ENCODE results near the gene MFNG. TPM values are rescaled to one million over a fixed set of nuclear protein-coding genes. Genes with fewer than 3 reads are reported as not detected.
"Not testable (repeated sequence)": the region's sequence is repeated elsewhere in the genome, so short reads cannot be mapped to it uniquely, and the experiment has no call there.

The MFNG gene
- total RNA-seq, 1 experiment from 2014 or later = 0.56 TPM

DNA sequence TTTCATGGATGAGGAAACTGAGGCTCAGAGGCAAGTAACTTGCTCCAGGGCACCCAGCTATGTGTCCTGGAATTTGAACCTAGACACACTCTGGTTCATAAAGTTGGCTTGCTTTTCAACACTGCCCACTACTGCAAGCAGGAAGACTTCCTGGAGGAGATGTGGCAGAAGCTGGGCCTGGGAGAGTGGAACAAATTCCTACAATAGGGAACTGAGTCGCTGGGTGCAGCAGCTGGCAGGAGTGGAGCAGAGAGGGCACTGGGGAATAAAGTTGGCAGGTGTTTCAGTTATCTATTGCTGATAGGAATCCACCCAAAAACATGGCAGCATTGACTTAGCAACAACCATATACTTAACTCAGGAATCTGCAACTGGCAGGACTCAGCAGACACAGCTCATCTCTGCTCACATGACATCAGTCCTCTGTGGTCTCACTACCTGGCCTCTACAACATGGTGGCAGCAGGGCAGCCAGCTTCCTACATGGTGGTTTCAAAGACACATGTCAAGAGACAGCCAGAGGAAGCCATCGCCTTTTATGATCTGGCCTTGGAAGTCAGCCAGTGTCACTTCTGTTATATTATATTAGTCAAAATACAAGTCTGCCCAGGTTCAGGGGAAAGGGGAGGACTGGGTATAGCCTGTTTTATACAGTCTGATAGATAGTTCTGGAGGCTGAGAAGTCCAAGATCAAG, 43.6 kb upstream of the MFNG start:
- TF ChIP-seq, protein P1, sequence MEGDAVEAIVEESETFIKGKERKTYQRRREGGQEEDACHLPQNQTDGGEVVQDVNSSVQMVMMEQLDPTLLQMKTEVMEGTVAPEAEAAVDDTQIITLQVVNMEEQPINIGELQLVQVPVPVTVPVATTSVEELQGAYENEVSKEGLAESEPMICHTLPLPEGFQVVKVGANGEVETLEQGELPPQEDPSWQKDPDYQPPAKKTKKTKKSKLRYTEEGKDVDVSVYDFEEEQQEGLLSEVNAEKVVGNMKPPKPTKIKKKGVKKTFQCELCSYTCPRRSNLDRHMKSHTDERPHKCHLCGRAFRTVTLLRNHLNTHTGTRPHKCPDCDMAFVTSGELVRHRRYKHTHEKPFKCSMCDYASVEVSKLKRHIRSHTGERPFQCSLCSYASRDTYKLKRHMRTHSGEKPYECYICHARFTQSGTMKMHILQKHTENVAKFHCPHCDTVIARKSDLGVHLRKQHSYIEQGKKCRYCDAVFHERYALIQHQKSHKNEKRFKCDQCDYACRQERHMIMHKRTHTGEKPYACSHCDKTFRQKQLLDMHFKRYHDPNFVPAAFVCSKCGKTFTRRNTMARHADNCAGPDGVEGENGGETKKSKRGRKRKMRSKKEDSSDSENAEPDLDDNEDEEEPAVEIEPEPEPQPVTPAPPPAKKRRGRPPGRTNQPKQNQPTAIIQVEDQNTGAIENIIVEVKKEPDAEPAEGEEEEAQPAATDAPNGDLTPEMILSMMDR (IDR thresholded peaks at IDR 0.05; ENCODE audit: unreplicated experiment) = no peak
- CTCF ChIA-PET = interaction anchor here (0.5 to 3.3 kb wide), 3 partner anchors 14 to 62 kb away, joined by 3 to 18 read pairs (median 3); no protein-coding TSS in a partner anchor
- no peak for DNase-seq (ENCODE audit: unreplicated experiment)
- POLR2A ChIA-PET = no interaction called here
- Mint-ChIP-seq H3K4me1 (ENCODE audit: insufficient read depth, unreplicated experiment) (peaks cover 28% of the 10 kb centered on the region), H3K4me3 (ENCODE audit: unreplicated experiment) (no peak overlapping the region), H3K9me3 (ENCODE audit: unreplicated experiment) (no peaks in the 10 kb centered on the region), H3K27me3 (ENCODE audit: insufficient read depth, unreplicated experiment) (no peaks in the 10 kb centered on the region), H3K36me3 (ENCODE audit: insufficient read depth, unreplicated experiment) (no peaks in the 10 kb centered on the region), H3K27ac (ENCODE audit: low read depth, unreplicated experiment) (no peak overlapping the region)
- no TSS peak for BruUV-seq (replicated peaks)
- intact Hi-C loops (cut with micrococcal nuclease) = no loop called here

DNA sequence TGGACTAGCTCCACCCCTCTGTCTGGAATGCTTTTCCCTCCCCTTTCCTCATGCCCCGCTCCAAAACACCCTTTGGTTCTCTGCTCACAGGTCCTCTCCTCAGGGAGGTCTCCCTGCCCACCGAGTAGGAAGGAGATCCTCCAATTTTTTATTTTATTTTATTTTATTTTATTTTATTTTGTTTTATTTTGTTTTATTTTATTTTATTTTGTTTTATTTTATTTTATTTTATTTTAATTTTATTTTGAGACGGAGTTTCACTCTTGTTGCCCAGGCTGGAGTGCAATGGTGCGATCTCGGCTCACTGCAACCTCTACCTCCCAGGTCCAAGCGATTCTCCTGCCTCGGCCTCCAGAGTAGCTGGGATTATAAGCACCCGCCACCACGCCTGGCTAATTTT, 41.8 kb upstream of the MFNG start:
- BruUV-seq (replicated peaks) = not testable (repeated sequence)

DNA sequence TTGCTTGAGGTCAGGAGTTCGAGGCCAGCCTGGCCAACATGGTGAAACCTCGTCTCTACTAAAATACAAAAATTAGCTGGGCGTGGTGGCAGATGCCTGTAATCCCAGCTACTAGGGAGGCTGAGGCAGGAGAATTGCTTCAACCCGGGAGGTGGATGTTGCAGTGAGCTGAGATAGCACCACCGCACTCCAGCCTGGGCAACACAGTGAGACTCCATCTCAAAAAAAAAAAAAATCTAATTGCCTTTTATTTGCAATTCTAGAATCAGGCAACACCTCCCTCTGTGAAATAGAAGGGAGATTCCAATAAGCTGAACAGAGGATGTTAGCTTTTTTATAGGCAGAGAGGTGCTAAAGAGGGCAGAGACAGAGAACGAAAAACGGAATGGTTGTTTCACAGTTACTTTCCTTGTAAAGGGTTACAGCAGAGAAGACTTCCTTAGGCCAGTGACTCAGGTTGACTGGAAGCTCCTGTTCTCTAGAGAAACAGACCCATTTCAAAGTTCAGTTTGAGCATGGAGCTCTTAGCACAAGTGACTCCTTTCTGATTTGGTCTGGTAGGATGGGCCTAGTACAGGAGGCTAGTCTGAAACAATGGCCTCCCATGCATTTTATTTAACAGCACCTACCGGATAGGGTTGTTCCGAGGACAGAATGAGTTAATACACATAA, 41.0 kb upstream of the MFNG start:
- H3K4me1 Mint-ChIP-seq (ENCODE audit: insufficient read depth, unreplicated experiment) = peaks cover 13% of the 10 kb centered on the region
- DNase-seq (ENCODE audit: unreplicated experiment) = peak; percentile 33
- intact Hi-C loops (cut with micrococcal nuclease) = not testable (repeated sequence)

More for the DNA sequence above, 41.8 kb upstream of the MFNG start:
- H3K4me3 Mint-ChIP-seq (ENCODE audit: unreplicated experiment); intact Hi-C loops (cut with micrococcal nuclease); H3K36me3 Mint-ChIP-seq (ENCODE audit: insufficient read depth, unreplicated experiment); H3K27me3 Mint-ChIP-seq (ENCODE audit: insufficient read depth, unreplicated experiment); DNase-seq (ENCODE audit: unreplicated experiment); H3K27ac Mint-ChIP-seq (ENCODE audit: low read depth, unreplicated experiment); H3K9me3 Mint-ChIP-seq (ENCODE audit: unreplicated experiment): not testable (repeated sequence)
- ChIA-PET POLR2A (interaction anchor here (1.0 to 2.0 kb wide), 4 partner anchors 11 to 80 kb away, joined by 3 to 7 read pairs (median 4); no protein-coding TSS in a partner anchor), CTCF (interaction anchor here (0.7 to 3.3 kb wide), 5 partner anchors 12 to 65 kb away, joined by 6 to 18 read pairs (median 7); no protein-coding TSS in a partner anchor)
- peaks cover 13% of the 10 kb centered on the region for H3K4me1 Mint-ChIP-seq (ENCODE audit: insufficient read depth, unreplicated experiment)

DNA sequence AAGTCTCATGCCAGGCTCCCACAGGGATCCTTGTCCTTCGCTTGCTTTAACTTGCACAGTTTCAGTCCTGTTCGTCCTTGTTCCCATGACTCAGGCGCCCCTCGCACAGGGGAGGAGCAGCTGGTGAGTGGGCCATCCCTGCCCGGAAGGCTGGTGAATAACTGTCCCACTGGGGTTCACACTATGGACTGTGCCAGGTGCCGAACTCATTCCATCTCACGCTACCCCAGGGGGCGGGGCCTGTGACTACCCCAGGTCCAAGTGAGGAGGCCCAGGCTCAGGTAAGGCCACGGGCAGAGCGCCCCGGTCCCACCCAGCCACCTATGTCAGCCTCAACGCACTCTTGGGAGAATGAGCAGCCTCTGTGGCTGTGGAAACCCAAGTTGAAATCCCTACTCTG, 40.2 kb upstream of the MFNG start:
- no peaks in the 10 kb centered on the region for H3K9me3 Mint-ChIP-seq (ENCODE audit: unreplicated experiment)
- TF ChIP-seq, protein P1 (IDR thresholded peaks at IDR 0.05; ENCODE audit: unreplicated experiment) = no peak
- H3K27ac Mint-ChIP-seq (ENCODE audit: low read depth, unreplicated experiment) = peak overlapping the region; percentile 57
- no peak overlapping the region for H3K4me3 Mint-ChIP-seq (ENCODE audit: unreplicated experiment)
- no peaks in the 10 kb centered on the region for H3K36me3 Mint-ChIP-seq (ENCODE audit: insufficient read depth, unreplicated experiment)
- DNase-seq (ENCODE audit: unreplicated experiment) = peak; percentile 96
- BruUV-seq (replicated peaks) = no TSS peak
- POLR2A ChIA-PET = interaction anchor here (1.4 to 2.0 kb wide), 3 partner anchors 14 to 65 kb away, joined by 3 to 8 read pairs (median 7); no protein-coding TSS in a partner anchor
- peaks cover 13% of the 10 kb centered on the region for H3K4me1 Mint-ChIP-seq (ENCODE audit: insufficient read depth, unreplicated experiment)
- no peaks in the 10 kb centered on the region for H3K27me3 Mint-ChIP-seq (ENCODE audit: insufficient read depth, unreplicated experiment)
- CTCF ChIA-PET = interaction anchor here (2.8 to 3.3 kb wide), 2 partner anchors 13 to 41 kb away, joined by 6 to 18 read pairs; no protein-coding TSS in a partner anchor
- intact Hi-C loops (cut with micrococcal nuclease) = no loop called here

More for the DNA sequence above, 41.0 kb upstream of the MFNG start:
- H3K9me3 Mint-ChIP-seq (ENCODE audit: unreplicated experiment); H3K27ac Mint-ChIP-seq (ENCODE audit: low read depth, unreplicated experiment); BruUV-seq (replicated peaks); H3K27me3 Mint-ChIP-seq (ENCODE audit: insufficient read depth, unreplicated experiment); H3K36me3 Mint-ChIP-seq (ENCODE audit: insufficient read depth, unreplicated experiment); H3K4me3 Mint-ChIP-seq (ENCODE audit: unreplicated experiment): not testable (repeated sequence)
- ChIA-PET POLR2A (interaction anchor here (1.0 to 2.0 kb wide), 4 partner anchors 11 to 81 kb away, joined by 3 to 7 read pairs (median 4); no protein-coding TSS in a partner anchor), CTCF (interaction anchor here (0.6 to 3.3 kb wide), 6 partner anchors 11 to 249 kb away, joined by 3 to 18 read pairs (median 6); no protein-coding TSS in a partner anchor)

Data from MCF 10A (cell line).